GM10266 (cell line): ENCODE measurements around the gene TPST2.
A peak's percentile ranks its signal among the peaks of the same experiment; 100 is the strongest.

Experiments
- DNase-seq: peaks from one replicate; pipeline ENCODE4 v3.0.0; 2012; ENCODE audit errors: extremely low spot score
- CTCF ChIP-seq: IDR thresholded peaks from 2 replicates; pipeline ENCODE4 v1.5.1; 2012; ENCODE audit warnings: mild to moderate bottlenecking, low read depth; ENCODE audit not compliant: control insufficient read depth, insufficient read depth; ENCODE audit errors: missing control alignments

Gene TPST2

GRCh38 chr22:26513838-26514237 lies 76.1 kb downstream of the TPST2 start:
- DNase-seq, result no peak
- no peak for TF ChIP-seq CTCF

- DNase-seq, result peak; percentile 89
- TF ChIP-seq CTCF, result peak; percentile 11
Measured at GRCh38 chr22:26512149-26512793, 77.7 kb downstream of the TPST2 start, which contains the start of gene TFIP11. TSS of gene TFIP11 (minus strand) at chr22:26512473. CDS start at chr22:26510272, 2,201 bp downstream.

- DNase-seq, result no peak
- TF ChIP-seq CTCF, result no peak
Measured at GRCh38 chr22:26508148-26508547, 81.8 kb downstream of the TPST2 start.

GRCh38 chr22:26503758-26504157 lies 86.2 kb downstream of the TPST2 start:
- no peak for DNase-seq
- no peak for TF ChIP-seq CTCF

GRCh38 chr22:26502688-26503561 lies 87.0 kb downstream of the TPST2 start:
- peak; percentile 69 for DNase-seq
- TF ChIP-seq CTCF, result peak; percentile 68

DNA sequence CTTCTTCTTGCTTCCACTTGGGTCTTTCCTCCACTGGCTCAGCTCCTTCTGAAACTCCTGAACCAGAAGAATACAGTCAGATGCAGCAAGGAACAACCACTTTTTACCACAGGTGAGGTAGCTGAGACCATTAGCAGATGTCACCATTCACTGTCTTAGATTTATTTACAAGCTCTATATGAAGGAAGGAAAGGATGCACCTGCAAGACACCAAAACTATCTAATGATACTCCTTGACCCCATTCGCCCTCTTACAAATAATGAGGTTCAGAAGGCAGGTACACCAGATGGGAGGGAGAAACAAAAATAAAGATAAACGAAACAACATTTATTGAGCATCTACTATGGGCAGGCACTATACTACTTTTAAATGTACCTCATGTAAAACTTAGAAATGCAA lies 87.9 kb downstream of the TPST2 start:
- DNase-seq, result no peak
- TF ChIP-seq CTCF, result no peak
